IgD-negative memory B cell (primary cell): Measurements from ENCODE around the gene ANKRD34A. TPM values are rescaled to one million over a fixed set of nuclear protein-coding genes. Genes with fewer than 3 reads are reported as not detected.
"Not testable (repeated sequence)": the region's sequence is repeated elsewhere in the genome, so short reads cannot be mapped to it uniquely, and the experiment has no call there.

ENCODE experiments used
- H3K27ac Mint-ChIP-seq, 3 donors: one replicate each; pipeline ENCODE4 v1.8.0; 2020 to 2022; ENCODE audit warnings: mild to moderate bottlenecking in 3 of 3, mixed read lengths in 3 of 3, moderate library complexity in 1 of 3
- H3K27me3 Mint-ChIP-seq: one replicate; pipeline ENCODE4 v1.8.0; 2021; ENCODE audit warnings: mixed read lengths
- H3K36me3 Mint-ChIP-seq: one replicate; pipeline ENCODE4 v1.8.0; 2020; ENCODE audit warnings: mild to moderate bottlenecking, mixed read lengths
- H3K4me1 Mint-ChIP-seq, 3 donors: one replicate each; pipeline ENCODE4 v1.8.0; 2020 to 2022; ENCODE audit warnings: mixed read lengths in 3 of 3, mild to moderate bottlenecking in 1 of 3
- H3K4me3 Mint-ChIP-seq, 4 donors: one replicate each; pipeline ENCODE4 v1.8.0; 2020 to 2022; ENCODE audit warnings: mild to moderate bottlenecking in 4 of 4, mixed read lengths in 4 of 4, moderate library complexity in 3 of 4
- H3K9me3 Mint-ChIP-seq, 3 donors: one replicate each; pipeline ENCODE4 v1.8.0; 2020 to 2021; ENCODE audit warnings: mixed read lengths in 3 of 3, mild to moderate bottlenecking in 1 of 3
- polyA plus RNA-seq: library from polyadenylated mRNA; unstranded; fragments of 300-500 nt; fragmentation: Illumina TruSeq; gene quantifications from one replicate; pipeline ENCODE4 v1.2.3, GENCODE V29; 2021

The ANKRD34A gene
- polyA plus RNA-seq, 1 donor from 2014 or later: 0.64 TPM

DNA sequence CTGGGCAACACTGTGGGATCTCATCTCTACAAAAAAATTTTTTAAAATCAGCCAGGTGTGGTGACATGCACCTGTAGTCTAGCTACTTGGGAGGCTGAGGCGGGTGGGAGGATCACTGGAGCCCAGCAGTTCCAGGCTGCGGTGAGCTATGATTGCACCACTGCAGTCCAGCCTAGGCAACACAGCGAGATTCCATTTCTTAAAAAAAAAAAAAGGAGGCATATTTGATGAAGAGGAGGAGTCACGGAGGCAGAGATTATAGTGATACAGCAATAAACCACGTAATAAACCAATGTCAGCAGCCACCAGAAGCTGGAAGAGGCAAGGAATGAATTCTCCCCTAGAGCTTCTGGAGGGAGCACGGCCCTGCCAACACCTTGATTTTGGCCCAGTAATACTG lies 10.5 kb downstream of the ANKRD34A start:
- Mint-ChIP-seq H3K27me3 (no peaks in the 10 kb centered on the region), H3K27ac (peak overlapping the region in 1 of 3 donors; percentile 59), H3K4me3 (peak overlapping the region in 1 of 4 donors; percentile 64)

GRCh38 chr1:145952903-145953302 lies 11.5 kb downstream of the ANKRD34A start:
- no peaks in the 10 kb centered on the region for H3K36me3 Mint-ChIP-seq
- H3K4me1 Mint-ChIP-seq: peaks cover 25 to 53% (median 28%) of the 10 kb centered on the region in 3 donors
- H3K4me3 Mint-ChIP-seq: no peak overlapping the region
- no peak overlapping the region for H3K27ac Mint-ChIP-seq
- no peaks in the 10 kb centered on the region for H3K9me3 Mint-ChIP-seq
- H3K27me3 Mint-ChIP-seq: no peaks in the 10 kb centered on the region

More for the DNA sequence above, 10.5 kb downstream of the ANKRD34A start:
- Mint-ChIP-seq H3K36me3 (no peaks in the 10 kb centered on the region), H3K4me1 (peaks cover 32 to 57% (median 33%) of the 10 kb centered on the region in 3 donors), H3K9me3 (no peaks in the 10 kb centered on the region)

GRCh38 chr1:145951526-145951925 lies 12.8 kb downstream of the ANKRD34A start:
- no peaks in the 10 kb centered on the region for H3K36me3 Mint-ChIP-seq
- H3K27ac Mint-ChIP-seq: no peak overlapping the region
- peaks cover 16 to 47% (median 22%) of the 10 kb centered on the region in 3 donors for H3K4me1 Mint-ChIP-seq
- no peaks in the 10 kb centered on the region for H3K27me3 Mint-ChIP-seq
- peak overlapping the region in 1 of 4 donors; percentile 30 for H3K4me3 Mint-ChIP-seq
- no peaks in the 10 kb centered on the region for H3K9me3 Mint-ChIP-seq

- no peaks in the 10 kb centered on the region for H3K9me3 Mint-ChIP-seq
- no peaks in the 10 kb centered on the region for H3K27me3 Mint-ChIP-seq
- H3K4me1 Mint-ChIP-seq: peaks cover 6 to 27% (median 13%) of the 10 kb centered on the region in 3 donors
- no peaks in the 10 kb centered on the region for H3K36me3 Mint-ChIP-seq
- no peak overlapping the region for H3K4me3 Mint-ChIP-seq
- H3K27ac Mint-ChIP-seq: no peak overlapping the region
Observed at GRCh38 chr1:145949219-145949618, 15.2 kb downstream of the ANKRD34A start.

GRCh38 chr1:145947551-145947950 lies 16.8 kb downstream of the ANKRD34A start:
- Mint-ChIP-seq H3K36me3 (no peaks in the 10 kb centered on the region), H3K9me3 (no peaks in the 10 kb centered on the region), H3K4me1 (peaks cover 7 to 21% (median 9%) of the 10 kb centered on the region in 3 donors), H3K27me3 (no peaks in the 10 kb centered on the region), H3K27ac (no peak overlapping the region), H3K4me3 (no peak overlapping the region)

- no peaks in the 10 kb centered on the region for H3K36me3 Mint-ChIP-seq
- H3K4me1 Mint-ChIP-seq: peaks cover 7 to 13% (median 9%) of the 10 kb centered on the region in 3 donors
- no peaks in the 10 kb centered on the region for H3K27me3 Mint-ChIP-seq
- no peaks in the 10 kb centered on the region for H3K9me3 Mint-ChIP-seq
- H3K27ac Mint-ChIP-seq: no peak overlapping the region
- no peak overlapping the region for H3K4me3 Mint-ChIP-seq
Observed at GRCh38 chr1:145946477-145946986, 17.8 kb downstream of the ANKRD34A start.

GRCh38 chr1:145944532-145944931 lies 19.8 kb downstream of the ANKRD34A start:
- Mint-ChIP-seq H3K9me3 (no peaks in the 10 kb centered on the region), H3K27ac (no peak overlapping the region), H3K4me1 (peaks cover 7 to 9% (median 9%) of the 10 kb centered on the region in 3 donors), H3K36me3 (no peaks in the 10 kb centered on the region), H3K27me3 (no peaks in the 10 kb centered on the region), H3K4me3 (no peak overlapping the region)

GRCh38 chr1:145942871-145943270 lies 21.5 kb downstream of the ANKRD34A start:
- Mint-ChIP-seq H3K27ac (no peak overlapping the region), H3K9me3 (no peaks in the 10 kb centered on the region), H3K27me3 (no peaks in the 10 kb centered on the region), H3K36me3 (no peaks in the 10 kb centered on the region), H3K4me3 (no peak overlapping the region), H3K4me1 (peaks cover 0 to 5% (median 1%) of the 10 kb centered on the region in 3 donors)

DNA sequence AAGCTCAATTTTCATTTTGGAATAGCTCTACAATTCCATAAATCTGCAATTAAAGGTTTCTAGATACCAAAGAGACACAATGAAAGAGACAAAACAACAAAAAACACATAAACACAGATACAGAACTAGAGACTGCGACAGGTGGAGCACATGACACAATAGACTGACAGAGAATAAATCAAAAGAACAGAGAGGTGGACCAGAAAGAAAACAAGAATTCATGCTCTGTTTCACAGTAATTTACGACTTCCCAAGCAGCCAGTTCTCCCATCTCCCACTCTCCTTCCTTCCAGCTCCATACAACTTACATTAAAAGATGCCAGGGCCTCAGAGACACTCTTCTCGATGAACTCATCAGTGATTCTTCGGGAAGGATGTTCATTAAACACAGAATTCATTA lies 22.0 kb downstream of the ANKRD34A start:
- Mint-ChIP-seq H3K27ac (peak overlapping the region in 1 of 3 donors; percentile 77), H3K27me3 (no peaks in the 10 kb centered on the region), H3K9me3 (no peaks in the 10 kb centered on the region), H3K4me3 (no peak overlapping the region), H3K4me1 (peaks cover 0 to 5% (median 1%) of the 10 kb centered on the region in 3 donors), H3K36me3 (peaks cover 3% of the 10 kb centered on the region)

DNA sequence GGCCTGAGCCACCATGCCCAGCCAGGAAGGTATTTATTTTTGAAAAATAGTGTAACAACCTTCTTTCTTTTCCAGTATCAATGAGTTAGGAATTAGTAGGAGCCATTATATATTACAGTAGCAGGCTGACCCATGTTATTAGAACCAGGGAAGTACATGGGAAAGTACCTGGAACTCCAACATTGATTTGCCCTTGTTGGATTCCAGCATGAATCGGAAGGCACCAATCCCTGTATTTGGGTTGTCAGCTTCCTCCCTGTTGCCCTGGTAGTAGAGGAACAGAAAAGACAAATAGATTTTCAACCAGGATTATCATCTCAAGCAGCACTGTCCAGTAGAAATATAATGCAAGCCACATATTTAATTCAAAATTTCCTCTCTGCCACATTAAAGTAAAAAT lies 26.9 kb downstream of the ANKRD34A start:
- Mint-ChIP-seq H3K4me3 (no peak overlapping the region), H3K36me3 (peaks cover 3% of the 10 kb centered on the region), H3K27ac (no peak overlapping the region), H3K27me3 (no peaks in the 10 kb centered on the region), H3K9me3 (no peaks in the 10 kb centered on the region), H3K4me1 (peaks cover 10 to 13% (median 11%) of the 10 kb centered on the region in 3 donors)

DNA sequence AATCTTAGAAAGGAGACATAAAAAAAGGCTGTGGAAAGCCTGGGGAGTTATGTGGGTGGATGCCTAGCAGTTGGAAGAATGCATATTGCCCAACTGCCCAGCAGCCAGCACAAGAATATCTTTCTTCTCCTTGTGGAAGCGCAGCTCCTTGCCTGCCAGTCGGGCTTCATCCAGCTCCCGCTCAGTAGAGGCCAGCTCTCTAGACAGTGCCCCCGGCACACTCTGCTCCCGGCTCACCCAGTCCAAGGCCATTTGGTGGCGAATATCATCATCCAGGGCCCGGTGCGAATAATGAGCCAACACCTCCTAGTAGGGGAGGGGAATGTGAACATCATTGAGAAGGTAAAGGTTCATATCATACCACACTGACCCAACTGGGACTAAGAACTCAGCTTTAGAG lies 28.1 kb downstream of the ANKRD34A start:
- Mint-ChIP-seq H3K4me3 (no peak overlapping the region), H3K4me1 (peaks cover 13 to 19% (median 18%) of the 10 kb centered on the region in 3 donors), H3K36me3 (peaks cover 3% of the 10 kb centered on the region), H3K27me3 (no peaks in the 10 kb centered on the region), H3K27ac (no peak overlapping the region), H3K9me3 (no peaks in the 10 kb centered on the region)

GRCh38 chr1:145935708-145936107 lies 28.7 kb downstream of the ANKRD34A start:
- no peaks in the 10 kb centered on the region for H3K9me3 Mint-ChIP-seq
- peaks cover 3% of the 10 kb centered on the region for H3K36me3 Mint-ChIP-seq
- H3K4me3 Mint-ChIP-seq: no peak overlapping the region
- no peak overlapping the region for H3K27ac Mint-ChIP-seq
- peaks cover 13 to 21% (median 21%) of the 10 kb centered on the region in 3 donors for H3K4me1 Mint-ChIP-seq
- no peaks in the 10 kb centered on the region for H3K27me3 Mint-ChIP-seq

GRCh38 chr1:145932522-145933009 lies 31.8 kb downstream of the ANKRD34A start:
- H3K27ac Mint-ChIP-seq: peak overlapping the region; percentile 61 to 88 (median 77)

DNA sequence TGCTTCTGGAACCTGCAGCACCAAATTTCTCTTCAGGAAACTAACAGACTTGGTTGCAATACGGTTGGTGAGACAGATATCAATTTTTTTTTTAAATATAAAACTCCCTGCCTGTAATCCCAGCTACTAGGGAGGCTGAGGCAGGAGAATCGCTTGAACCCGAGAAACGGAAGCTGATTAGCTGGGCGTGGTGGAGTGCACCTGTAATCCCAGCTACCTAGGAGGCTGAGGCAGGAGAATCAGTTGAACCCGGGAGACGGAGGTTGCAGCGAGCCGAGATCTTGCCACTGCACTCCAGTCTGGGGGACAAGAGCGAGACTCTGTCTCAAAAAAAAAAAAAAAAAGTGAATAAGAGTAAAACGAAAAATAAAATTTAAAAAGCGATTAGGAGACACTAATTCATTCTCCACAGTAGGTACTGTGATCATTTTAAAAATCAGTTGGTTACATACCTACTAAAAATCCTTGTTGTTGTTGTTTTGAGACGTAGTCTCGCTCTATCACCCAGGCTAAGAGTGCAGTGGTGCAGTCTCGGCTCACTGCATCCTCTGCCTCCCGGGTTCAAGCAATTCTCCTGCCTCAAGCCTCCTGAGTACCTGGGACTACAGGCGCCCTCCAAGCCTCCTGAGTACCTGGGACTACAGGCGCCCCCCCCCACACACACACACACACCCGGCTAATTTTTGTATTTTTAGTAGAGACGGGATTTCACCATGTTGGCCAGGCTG lies 36.3 kb downstream of the ANKRD34A start:
- Mint-ChIP-seq H3K27me3 (no peaks in the 10 kb centered on the region), H3K4me3 (peak overlapping the region in 2 of 4 donors; percentile 46 to 77), H3K36me3 (peaks cover 1% of the 10 kb centered on the region), H3K9me3 (peaks cover 0 to 1% (median 0%) of the 10 kb centered on the region in 3 donors), H3K4me1 (peaks cover 10 to 24% (median 18%) of the 10 kb centered on the region in 3 donors), H3K27ac (peak overlapping the region in 2 of 3 donors; percentile 76 to 80)

More at GRCh38 chr1:145932522-145933009, 31.8 kb downstream of the ANKRD34A start:
- H3K4me1 Mint-ChIP-seq: peaks cover 13 to 25% (median 24%) of the 10 kb centered on the region in 3 donors
- peak overlapping the region; percentile 55 to 85 (median 64) for H3K4me3 Mint-ChIP-seq
- not testable (repeated sequence) for H3K9me3 Mint-ChIP-seq, H3K36me3 Mint-ChIP-seq, H3K27me3 Mint-ChIP-seq

DNA sequence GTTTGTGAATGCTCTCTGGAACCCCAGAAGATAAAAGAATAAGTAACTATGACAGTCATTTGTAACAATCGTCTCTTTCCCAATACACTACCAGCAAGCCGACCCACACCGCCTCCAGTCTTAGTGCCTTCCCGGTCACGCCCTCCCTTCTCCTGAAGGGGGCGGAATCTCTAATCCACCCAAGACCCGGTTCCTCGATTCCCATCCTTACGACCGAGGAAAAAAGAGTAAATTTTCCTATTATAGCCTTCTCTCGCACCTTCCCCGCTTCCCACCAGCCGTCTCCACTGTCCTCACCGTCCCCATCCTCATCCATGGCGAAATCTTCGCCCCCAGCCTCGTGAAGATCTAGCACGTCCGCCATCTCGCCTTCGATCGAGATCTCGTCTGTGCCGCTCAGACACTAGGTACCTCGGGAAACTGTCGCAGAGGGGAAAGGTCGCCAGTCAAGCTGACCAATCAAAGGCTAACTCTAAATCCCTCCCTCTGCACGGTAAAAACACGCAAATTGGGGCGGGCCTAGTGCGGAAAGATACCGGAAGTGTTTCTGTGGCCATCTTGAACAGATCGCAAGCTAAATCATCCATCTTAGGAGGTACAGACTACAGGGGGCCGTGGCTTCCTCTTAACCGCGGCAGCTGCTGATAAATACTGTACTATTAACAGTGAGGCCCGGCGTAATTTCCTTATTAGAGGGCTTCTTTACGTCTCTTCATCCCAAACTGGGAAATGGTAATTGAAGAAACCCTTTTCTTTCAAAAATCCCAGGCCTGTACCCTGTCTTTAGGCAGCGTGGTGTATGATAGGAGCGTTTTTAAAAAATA lies 37.1 kb downstream of the ANKRD34A start, which contains the start of gene RBM8A:
RBM8A (minus strand) TSS at position 422 of the 824 bp plus-strand sequence; CDS start at position 364, 58 bp downstream.
- H3K4me3 Mint-ChIP-seq: peak within 1 kb of the TSS in 2 of 4 donors; percentile 46 to 77
- peaks cover 1% of the 10 kb centered on the region for H3K36me3 Mint-ChIP-seq
- no peaks in the 10 kb centered on the region for H3K27me3 Mint-ChIP-seq
- peaks cover 0 to 1% (median 0%) of the 10 kb centered on the region in 3 donors for H3K9me3 Mint-ChIP-seq
- H3K27ac Mint-ChIP-seq: peak within 1 kb of the TSS in 1 of 3 donors; percentile 76
- H3K4me1 Mint-ChIP-seq: peaks cover 2 to 15% (median 10%) of the 10 kb centered on the region in 3 donors
